Measurements from ENCODE around the gene MCTP1. TPM values are rescaled to one million over a fixed set of nuclear protein-coding genes. Genes with fewer than 3 reads are reported as not detected.
"Not testable (repeated sequence)": the region's sequence is repeated elsewhere in the genome, so short reads cannot be mapped to it uniquely, and the experiment has no call there.

The MCTP1 gene
- total RNA-seq, 4 donors from 2014 or later: 3.5 to 19.8 (median 5.8) TPM

DNA sequence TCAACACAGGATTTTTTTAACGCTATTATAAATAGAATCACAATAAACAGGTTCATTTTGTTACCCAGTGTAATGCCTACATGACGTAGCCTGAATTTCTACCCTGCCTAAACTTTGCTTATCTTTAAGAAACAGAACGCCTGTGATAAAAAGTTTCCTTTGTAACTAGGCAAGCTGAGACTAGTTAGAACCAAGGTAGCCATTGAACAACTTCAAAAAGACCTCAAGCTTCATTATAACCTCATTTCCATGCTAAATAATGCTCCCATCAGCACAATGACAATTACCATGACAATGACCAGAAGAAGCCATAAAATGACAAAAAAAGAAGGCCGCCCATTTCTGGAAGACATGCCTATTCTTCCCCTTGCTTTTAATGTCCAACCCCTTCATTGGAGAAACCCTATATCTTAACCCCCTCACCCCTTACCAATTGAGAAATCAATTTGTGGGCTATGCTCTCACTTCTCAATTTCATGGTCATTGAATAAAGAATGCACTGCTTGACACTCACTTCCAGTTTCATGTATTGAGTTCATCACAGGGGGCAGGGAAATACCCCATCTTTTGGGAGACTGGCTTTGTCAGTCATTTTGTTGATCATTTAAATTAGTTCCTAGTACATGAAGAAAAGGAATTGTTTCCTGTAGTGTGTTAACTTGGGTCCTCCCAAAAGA lies 276.8 kb downstream of the MCTP1 start:
- H3K4me1 ChIP-seq: no peaks in the 10 kb centered on the region
- no peaks in the 10 kb centered on the region for H3K27me3 ChIP-seq
- 67 to 71% methylated on average over 4 of the region's 4 CpGs for WGBS, 2 donors
- H3K27ac ChIP-seq: no peak overlapping the region
- no peaks in the 10 kb centered on the region for H3K36me3 ChIP-seq
- intact Hi-C loops (cut with DNase I): no loop called here
- TF ChIP-seq, protein P1, sequence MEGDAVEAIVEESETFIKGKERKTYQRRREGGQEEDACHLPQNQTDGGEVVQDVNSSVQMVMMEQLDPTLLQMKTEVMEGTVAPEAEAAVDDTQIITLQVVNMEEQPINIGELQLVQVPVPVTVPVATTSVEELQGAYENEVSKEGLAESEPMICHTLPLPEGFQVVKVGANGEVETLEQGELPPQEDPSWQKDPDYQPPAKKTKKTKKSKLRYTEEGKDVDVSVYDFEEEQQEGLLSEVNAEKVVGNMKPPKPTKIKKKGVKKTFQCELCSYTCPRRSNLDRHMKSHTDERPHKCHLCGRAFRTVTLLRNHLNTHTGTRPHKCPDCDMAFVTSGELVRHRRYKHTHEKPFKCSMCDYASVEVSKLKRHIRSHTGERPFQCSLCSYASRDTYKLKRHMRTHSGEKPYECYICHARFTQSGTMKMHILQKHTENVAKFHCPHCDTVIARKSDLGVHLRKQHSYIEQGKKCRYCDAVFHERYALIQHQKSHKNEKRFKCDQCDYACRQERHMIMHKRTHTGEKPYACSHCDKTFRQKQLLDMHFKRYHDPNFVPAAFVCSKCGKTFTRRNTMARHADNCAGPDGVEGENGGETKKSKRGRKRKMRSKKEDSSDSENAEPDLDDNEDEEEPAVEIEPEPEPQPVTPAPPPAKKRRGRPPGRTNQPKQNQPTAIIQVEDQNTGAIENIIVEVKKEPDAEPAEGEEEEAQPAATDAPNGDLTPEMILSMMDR (IDR thresholded peaks at IDR 0.05): no peak
- no peak for TF ChIP-seq POLR2A (IDR thresholded peaks at IDR 0.05)
- no peak overlapping the region for H3K4me3 ChIP-seq
- no peak for DNase-seq
- H3K9me3 ChIP-seq: peaks cover 0 to 13% (median 7%) of the 10 kb centered on the region in 3 donors

DNA sequence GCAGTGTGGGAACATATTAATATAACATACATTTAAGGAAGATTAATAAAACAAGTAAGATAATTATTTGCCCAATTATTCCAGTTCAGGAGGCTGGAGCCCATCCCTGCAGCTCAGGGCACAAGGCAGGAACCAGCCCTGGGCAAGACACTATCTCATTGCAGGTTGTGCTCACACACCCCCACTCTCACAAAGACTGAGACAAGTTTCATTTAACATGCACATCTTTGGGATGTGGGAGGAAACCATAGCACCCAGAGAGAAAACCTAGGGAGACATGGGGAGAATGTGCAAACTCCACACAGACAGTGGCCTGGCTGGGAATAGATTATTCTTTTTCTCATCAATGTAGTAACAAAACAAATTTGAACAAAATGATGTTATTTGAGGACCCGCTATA lies 279.1 kb downstream of the MCTP1 start:
- WGBS, 2 donors: 83 to 96% methylated on average over 1 of the region's 1 CpG
- no peak for TF ChIP-seq POLR2A (IDR thresholded peaks at IDR 0.05)
- TF ChIP-seq, protein P1 (IDR thresholded peaks at IDR 0.05): no peak
- intact Hi-C loops (cut with DNase I): no loop called here

DNA sequence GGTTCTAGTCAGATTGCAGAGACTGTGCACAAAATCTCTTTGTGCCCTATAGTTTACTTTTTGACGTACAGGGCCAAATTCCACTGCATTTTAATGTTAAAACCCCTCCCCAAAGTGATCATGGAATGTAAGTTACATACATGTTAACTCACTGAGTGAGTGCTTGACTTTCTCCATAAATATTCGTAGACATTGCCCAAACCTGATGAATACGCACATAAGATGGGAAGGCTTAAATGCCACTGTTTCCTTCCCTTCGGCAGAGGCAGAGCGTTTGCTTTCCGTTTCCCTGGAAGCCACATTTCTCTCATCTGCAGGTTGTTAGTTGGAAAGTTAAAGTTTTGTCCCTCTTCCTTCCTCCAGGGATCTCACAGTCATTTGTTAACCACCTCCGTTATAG lies 286.2 kb downstream of the MCTP1 start:
- Histone ChIP-seq H3K36me3 (no peaks in the 10 kb centered on the region), H3K4me3 (no peak overlapping the region), H3K27me3 (no peaks in the 10 kb centered on the region), H3K27ac (no peak overlapping the region), H3K9me3 (no peaks in the 10 kb centered on the region), H3K4me1 (no peaks in the 10 kb centered on the region)
- intact Hi-C loops (cut with DNase I): no loop called here
- no peak for TF ChIP-seq POLR2A (IDR thresholded peaks at IDR 0.05)
- TF ChIP-seq, protein P1 (IDR thresholded peaks at IDR 0.05): no peak
- no peak for DNase-seq
- 56 to 67% methylated on average over 7 of the region's 7 CpGs for WGBS, 2 donors

More for the DNA sequence above, 279.1 kb downstream of the MCTP1 start:
- Histone ChIP-seq H3K27me3 (no peaks in the 10 kb centered on the region), H3K9me3 (peaks cover 0 to 13% (median 7%) of the 10 kb centered on the region in 3 donors), H3K27ac (no peak overlapping the region), H3K4me3 (no peak overlapping the region), H3K36me3 (no peaks in the 10 kb centered on the region), H3K4me1 (no peaks in the 10 kb centered on the region)
- no peak for DNase-seq

DNA sequence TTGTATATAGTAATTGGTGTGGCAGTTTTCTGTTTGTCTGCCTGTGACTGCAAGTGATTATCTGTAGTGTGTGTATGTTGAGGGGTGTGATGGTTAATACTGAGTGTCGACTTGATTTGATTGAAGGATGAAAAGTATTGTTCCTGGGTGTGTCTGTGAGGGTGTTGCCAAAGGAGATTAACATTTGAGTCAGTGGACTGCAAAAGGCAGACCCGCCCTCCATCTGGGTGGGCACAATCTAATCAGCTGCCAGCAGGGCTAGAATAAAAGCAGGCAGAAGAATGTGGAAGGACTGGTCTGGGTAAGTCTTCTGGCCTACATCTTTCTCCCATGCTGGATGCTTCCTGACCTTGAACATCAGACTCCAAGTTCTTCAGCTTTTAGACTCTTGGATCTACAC lies 290.4 kb downstream of the MCTP1 start:
- H3K9me3 ChIP-seq; H3K4me3 ChIP-seq; intact Hi-C loops (cut with DNase I); H3K36me3 ChIP-seq; H3K4me1 ChIP-seq; H3K27me3 ChIP-seq; H3K27ac ChIP-seq; DNase-seq: not testable (repeated sequence)
- 30 to 41% methylated on average over 2 of the region's 2 CpGs for WGBS, 2 donors

DNA sequence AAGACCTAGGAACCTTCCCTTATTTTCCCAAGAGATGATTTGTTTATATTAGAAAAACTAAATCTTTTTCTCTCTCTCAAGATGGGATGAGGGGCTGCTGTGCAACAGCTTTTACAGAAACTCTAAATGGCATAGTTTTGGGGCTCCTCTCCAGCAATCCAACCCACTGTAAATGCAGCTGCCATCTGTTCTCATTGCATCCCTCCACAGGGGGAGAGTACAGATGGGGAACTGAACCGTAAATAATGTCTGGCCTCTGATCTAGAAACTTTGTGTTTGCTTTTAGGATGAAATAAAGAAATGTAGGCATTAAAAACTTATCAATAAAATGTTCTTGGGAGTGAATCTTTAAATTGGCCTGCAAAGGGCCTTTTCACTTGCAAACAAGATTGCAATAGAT lies 291.4 kb downstream of the MCTP1 start:
- no peak overlapping the region for H3K4me3 ChIP-seq
- no peaks in the 10 kb centered on the region for H3K27me3 ChIP-seq
- no peaks in the 10 kb centered on the region for H3K4me1 ChIP-seq
- H3K27ac ChIP-seq: no peak overlapping the region
- WGBS, 2 donors: 50 to 83% methylated on average over 1 of the region's 1 CpG
- H3K9me3 ChIP-seq: no peaks in the 10 kb centered on the region
- DNase-seq: no peak
- no peaks in the 10 kb centered on the region for H3K36me3 ChIP-seq
- intact Hi-C loops (cut with DNase I): no loop called here
- TF ChIP-seq, protein P1 (IDR thresholded peaks at IDR 0.05): no peak

DNA sequence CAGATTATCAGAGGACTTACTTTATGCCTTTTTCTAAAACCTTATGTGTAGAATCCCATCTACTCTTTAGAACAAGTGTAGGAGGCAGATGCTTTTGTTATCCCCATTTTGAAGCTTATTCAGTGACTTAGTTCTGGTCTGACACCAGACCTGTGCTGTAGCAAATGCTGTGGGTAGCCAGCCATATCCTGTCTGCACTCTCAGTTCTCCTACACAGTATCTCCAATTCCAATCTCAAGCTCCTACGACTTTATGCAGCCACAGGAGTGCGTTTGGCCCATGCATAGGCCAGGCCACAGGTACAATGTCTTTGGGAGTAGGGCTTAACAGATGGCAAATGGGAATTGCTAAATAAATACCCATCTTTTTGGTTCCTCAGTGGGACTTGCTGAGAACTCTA lies 292.6 kb downstream of the MCTP1 start:
- H3K4me3 ChIP-seq: no peak overlapping the region
- intact Hi-C loops (cut with DNase I): no loop called here
- H3K9me3 ChIP-seq: no peaks in the 10 kb centered on the region
- no peak overlapping the region for H3K27ac ChIP-seq
- no peak for TF ChIP-seq POLR2A (IDR thresholded peaks at IDR 0.05)
- TF ChIP-seq, protein P1 (IDR thresholded peaks at IDR 0.05): no peak
- H3K27me3 ChIP-seq: no peaks in the 10 kb centered on the region
- H3K36me3 ChIP-seq: no peaks in the 10 kb centered on the region
- no peak for DNase-seq
- no peaks in the 10 kb centered on the region for H3K4me1 ChIP-seq
- 67 to 86% methylated on average over 2 of the region's 2 CpGs for WGBS, 2 donors
